ENCODE data around the gene PDAP1.

GRCh38 chr7:99446096-99446495 is 37.7 kb upstream of the PDAP1 start:
- TF ChIP-seq ZNF318 (IDR thresholded peaks at IDR 0.05; ENCODE audit: borderline replicate concordance in 1 of 2, low read depth in 1 of 2) (no peak), CTCF (IDR thresholded peaks at IDR 0.05 in 2 of 3, conservative IDR thresholded peaks at IDR 0.05 in 1 of 3; ENCODE audit: insufficient read depth in 2 of 3, low read depth in 1 of 3, low read length in 3 of 3) (no peak)
- TF ChIP-seq, protein P1, sequence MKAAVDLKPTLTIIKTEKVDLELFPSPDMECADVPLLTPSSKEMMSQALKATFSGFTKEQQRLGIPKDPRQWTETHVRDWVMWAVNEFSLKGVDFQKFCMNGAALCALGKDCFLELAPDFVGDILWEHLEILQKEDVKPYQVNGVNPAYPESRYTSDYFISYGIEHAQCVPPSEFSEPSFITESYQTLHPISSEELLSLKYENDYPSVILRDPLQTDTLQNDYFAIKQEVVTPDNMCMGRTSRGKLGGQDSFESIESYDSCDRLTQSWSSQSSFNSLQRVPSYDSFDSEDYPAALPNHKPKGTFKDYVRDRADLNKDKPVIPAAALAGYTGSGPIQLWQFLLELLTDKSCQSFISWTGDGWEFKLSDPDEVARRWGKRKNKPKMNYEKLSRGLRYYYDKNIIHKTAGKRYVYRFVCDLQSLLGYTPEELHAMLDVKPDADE (conservative IDR thresholded peaks at IDR 0.05; ENCODE audit: control insufficient read depth, low read depth, low read length) = no peak

All from K562 (cell line).